MCF 10A (cell line): ENCODE data around the gene SCN2A. TPM values are rescaled to one million over a fixed set of nuclear protein-coding genes. Genes with fewer than 3 reads are reported as not detected.
A peak's percentile ranks its signal among the peaks of the same experiment; 100 is the strongest.

Source experiments
- BruUV-seq: library from RNA; stranded (reverse); fragments of 400-500 nt; replicated peaks from 2 replicates; lab custom pipeline; 2021; lab: Mats Ljungman, UMichigan
- CTCF ChIA-PET: fragments of 300-600 bp; sonication (Branson Sonifier 250); formaldehyde crosslinking; extraction: SDS; loops from one replicate; lab custom pipeline; 2021; ENCODE audit warnings: antibody characterized with exemption, inconsistent platforms; lab: Yijun Ruan, JAX
- POLR2A ChIA-PET: fragments of 300-600, 350-650 bp; sonication (Branson Sonifier 250); formaldehyde crosslinking; extraction: SDS; loops from one replicate; lab custom pipeline; 2020; ENCODE audit warnings: antibody characterized with exemption, inconsistent platforms; lab: Yijun Ruan, JAX
- DNase-seq: peaks from one replicate; pipeline ENCODE4 v3.0.0-alpha.2; 2018; ENCODE audit not compliant: unreplicated experiment
- H3K27ac Mint-ChIP-seq: one replicate; pipeline ENCODE4 v1.8.0; 2022; ENCODE audit warnings: mild to moderate bottlenecking, low read depth, mixed read lengths; ENCODE audit not compliant: unreplicated experiment
- H3K27me3 Mint-ChIP-seq: one replicate; pipeline ENCODE4 v1.8.0; 2022; ENCODE audit warnings: mixed read lengths; ENCODE audit not compliant: insufficient read depth, unreplicated experiment
- H3K36me3 Mint-ChIP-seq: one replicate; pipeline ENCODE4 v1.8.0; 2022; ENCODE audit warnings: mild to moderate bottlenecking, moderate library complexity, mixed read lengths; ENCODE audit not compliant: insufficient read depth, unreplicated experiment
- H3K4me1 Mint-ChIP-seq: one replicate; pipeline ENCODE4 v1.8.0; 2022; ENCODE audit warnings: mixed read lengths; ENCODE audit not compliant: insufficient read depth, unreplicated experiment
- H3K4me3 Mint-ChIP-seq: one replicate; pipeline ENCODE4 v1.8.0; 2022; ENCODE audit warnings: mild to moderate bottlenecking, moderate library complexity, mixed read lengths; ENCODE audit not compliant: unreplicated experiment
- H3K9me3 Mint-ChIP-seq: one replicate; pipeline ENCODE4 v1.8.0; 2022; ENCODE audit warnings: mixed read lengths; ENCODE audit not compliant: unreplicated experiment
- CTCF ChIP-seq: fragments of 200-600 bp; IDR thresholded peaks from one replicate; pipeline ENCODE4 v1.8.0; 2022; ENCODE audit warnings: antibody characterized with exemption, mild to moderate bottlenecking; ENCODE audit not compliant: unreplicated experiment
- intact Hi-C: fragments of 100-400 bp; cut with micrococcal nuclease; formaldehyde crosslinking; loops from 2 replicates; pipeline ENCODE4 v1.14.1; 2022
- total RNA-seq: library from RNA; stranded (reverse); gene quantifications from 2 replicates; pipeline ENCODE4 v1.2.3, GENCODE V29; 2022

SCN2A gene
- total RNA-seq, 1 experiment from 2014 or later = not detected

GRCh38 chr2:165283342-165283741 is 44.1 kb downstream of the SCN2A start:
- Mint-ChIP-seq H3K36me3 (no peaks in the 10 kb centered on the region), H3K27me3 (peaks cover 32% of the 10 kb centered on the region), H3K4me3 (no peak overlapping the region), H3K9me3 (no peaks in the 10 kb centered on the region), H3K4me1 (no peaks in the 10 kb centered on the region), H3K27ac (no peak overlapping the region)
- ChIA-PET POLR2A (no interaction called here), CTCF (no interaction called here)
- BruUV-seq = no TSS peak
- TF ChIP-seq CTCF = no peak
- no peak for DNase-seq
- intact Hi-C loops = no loop called here

GRCh38 chr2:165287094-165287778 is 48.0 kb downstream of the SCN2A start:
- no peak for DNase-seq
- no peaks in the 10 kb centered on the region for H3K36me3 Mint-ChIP-seq
- H3K9me3 Mint-ChIP-seq = no peaks in the 10 kb centered on the region
- no peaks in the 10 kb centered on the region for H3K4me1 Mint-ChIP-seq
- H3K27ac Mint-ChIP-seq = no peak overlapping the region
- ChIA-PET CTCF (interaction anchor here (0.7 kb wide), 1 partner anchor 324 kb away, joined by 6 read pairs; no protein-coding TSS in a partner anchor), POLR2A (no interaction called here)
- intact Hi-C loops = no loop called here
- peaks cover 45% of the 10 kb centered on the region for H3K27me3 Mint-ChIP-seq
- H3K4me3 Mint-ChIP-seq = no peak overlapping the region
- no peak for TF ChIP-seq CTCF
- no TSS peak for BruUV-seq

- Mint-ChIP-seq H3K27me3 (peaks cover 45% of the 10 kb centered on the region), H3K36me3 (no peaks in the 10 kb centered on the region), H3K4me3 (no peak overlapping the region), H3K4me1 (no peaks in the 10 kb centered on the region), H3K27ac (no peak overlapping the region), H3K9me3 (no peaks in the 10 kb centered on the region)
- intact Hi-C loops = no loop called here
- no peak for TF ChIP-seq CTCF
- DNase-seq = no peak
- no TSS peak for BruUV-seq
- ChIA-PET POLR2A (no interaction called here), CTCF (no interaction called here)
Observed at GRCh38 chr2:165289069-165289468, 49.9 kb downstream of the SCN2A start.

DNA sequence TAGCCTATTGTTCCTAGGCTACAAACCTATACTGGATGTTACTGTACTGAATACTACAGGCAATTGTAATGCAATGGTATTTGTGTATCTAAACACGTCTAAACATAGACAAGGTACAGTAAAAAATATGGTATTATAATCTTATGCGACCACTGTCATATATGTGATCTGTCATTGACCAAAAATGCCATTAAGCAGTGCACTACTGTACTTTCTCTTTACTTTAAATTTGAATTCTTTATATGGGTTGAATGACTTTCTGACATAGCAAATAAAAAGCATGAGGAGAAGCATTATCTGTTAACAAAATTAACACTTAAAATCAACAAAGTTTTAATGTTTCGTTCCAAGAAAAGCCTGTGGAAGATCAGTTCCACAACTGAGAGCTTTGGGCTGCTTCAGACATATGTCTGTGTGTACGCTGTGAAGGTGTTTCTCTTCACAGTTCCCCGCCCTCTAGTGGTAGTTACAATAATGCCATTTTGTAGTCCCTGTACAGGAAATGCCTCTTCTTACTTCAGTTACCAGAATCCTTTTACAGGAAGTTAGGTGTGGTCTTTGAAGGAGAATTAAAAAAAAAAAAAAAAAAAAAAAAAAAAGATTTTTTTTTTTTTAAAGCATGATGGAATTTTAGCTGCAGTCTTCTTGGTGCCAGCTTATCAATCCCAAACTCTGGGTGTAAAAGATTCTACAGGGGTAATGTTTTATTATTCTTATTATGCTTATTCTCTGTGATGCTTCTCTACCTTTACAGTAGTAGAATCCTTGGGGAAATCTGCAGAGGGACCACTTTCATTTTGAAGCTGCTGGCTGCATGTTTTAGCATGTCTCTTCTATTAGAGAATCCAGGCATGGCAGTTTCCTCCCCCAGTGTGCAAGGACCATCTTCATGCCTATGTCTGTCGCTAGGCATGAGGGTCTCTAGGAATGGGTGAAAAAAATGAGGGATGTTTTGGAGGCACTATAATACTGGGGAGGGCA is 54.5 kb downstream of the SCN2A start:
- H3K4me3 Mint-ChIP-seq = no peak overlapping the region
- intact Hi-C loops = loop anchor here (1.0 to 5.0 kb wide), 3 partner anchors 54 to 301 kb away; partner anchors contain the start of gene SCN2A
- BruUV-seq = no TSS peak
- POLR2A ChIA-PET = no interaction called here
- peak; percentile 80 for DNase-seq
- no peaks in the 10 kb centered on the region for H3K9me3 Mint-ChIP-seq
- TF ChIP-seq CTCF = peak; percentile 49
- no peaks in the 10 kb centered on the region for H3K36me3 Mint-ChIP-seq
- no peaks in the 10 kb centered on the region for H3K4me1 Mint-ChIP-seq
- peaks cover 47% of the 10 kb centered on the region for H3K27me3 Mint-ChIP-seq
- no peak overlapping the region for H3K27ac Mint-ChIP-seq
- CTCF ChIA-PET = interaction anchor here (0.5 to 2.3 kb wide), 14 partner anchors 16 to 589 kb away, joined by 3 to 12 read pairs (median 4); partner anchors contain the start of gene SCN2A
